Measurements from ENCODE around the gene KCNH6. TPM values are rescaled to one million over a fixed set of nuclear protein-coding genes. Genes with fewer than 3 reads are reported as not detected.

The KCNH6 gene
- total RNA-seq, 4 donors from 2014 or later = 0.08 to 0.29 TPM; not detected in 2

DNA sequence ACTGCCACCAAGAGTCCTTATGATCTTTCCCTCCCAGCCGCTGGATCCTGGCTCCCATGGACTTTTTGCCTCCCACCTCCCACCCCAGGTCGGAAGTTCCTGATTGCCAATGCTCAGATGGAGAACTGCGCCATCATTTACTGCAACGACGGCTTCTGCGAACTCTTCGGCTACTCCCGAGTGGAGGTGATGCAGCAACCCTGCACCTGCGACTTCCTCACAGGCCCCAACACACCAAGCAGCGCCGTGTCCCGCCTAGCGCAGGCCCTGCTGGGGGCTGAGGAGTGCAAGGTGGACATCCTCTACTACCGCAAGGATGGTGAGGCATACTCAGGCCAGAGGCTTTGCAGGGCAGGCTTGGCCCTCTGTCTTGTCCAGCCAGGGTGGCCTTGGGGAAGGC, 893 bp downstream of the KCNH6 start:
- H3K4me3 ChIP-seq (ENCODE audit: low read depth, poor library complexity, severe bottlenecking) = no peak overlapping the region
- DNase-seq (ENCODE audit: low spot score in 2 of 2) = no peak
- intact Hi-C loops (cut with DNase I; ENCODE audit: low total_unique reads) = no loop called here
- no peak for TF ChIP-seq POLR2A (IDR thresholded peaks at IDR 0.05)
- TF ChIP-seq, protein P1, sequence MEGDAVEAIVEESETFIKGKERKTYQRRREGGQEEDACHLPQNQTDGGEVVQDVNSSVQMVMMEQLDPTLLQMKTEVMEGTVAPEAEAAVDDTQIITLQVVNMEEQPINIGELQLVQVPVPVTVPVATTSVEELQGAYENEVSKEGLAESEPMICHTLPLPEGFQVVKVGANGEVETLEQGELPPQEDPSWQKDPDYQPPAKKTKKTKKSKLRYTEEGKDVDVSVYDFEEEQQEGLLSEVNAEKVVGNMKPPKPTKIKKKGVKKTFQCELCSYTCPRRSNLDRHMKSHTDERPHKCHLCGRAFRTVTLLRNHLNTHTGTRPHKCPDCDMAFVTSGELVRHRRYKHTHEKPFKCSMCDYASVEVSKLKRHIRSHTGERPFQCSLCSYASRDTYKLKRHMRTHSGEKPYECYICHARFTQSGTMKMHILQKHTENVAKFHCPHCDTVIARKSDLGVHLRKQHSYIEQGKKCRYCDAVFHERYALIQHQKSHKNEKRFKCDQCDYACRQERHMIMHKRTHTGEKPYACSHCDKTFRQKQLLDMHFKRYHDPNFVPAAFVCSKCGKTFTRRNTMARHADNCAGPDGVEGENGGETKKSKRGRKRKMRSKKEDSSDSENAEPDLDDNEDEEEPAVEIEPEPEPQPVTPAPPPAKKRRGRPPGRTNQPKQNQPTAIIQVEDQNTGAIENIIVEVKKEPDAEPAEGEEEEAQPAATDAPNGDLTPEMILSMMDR (IDR thresholded peaks at IDR 0.05) = no peak
- 90 to 94% methylated on average over 14 of the region's 14 CpGs for WGBS, 2 donors

DNA sequence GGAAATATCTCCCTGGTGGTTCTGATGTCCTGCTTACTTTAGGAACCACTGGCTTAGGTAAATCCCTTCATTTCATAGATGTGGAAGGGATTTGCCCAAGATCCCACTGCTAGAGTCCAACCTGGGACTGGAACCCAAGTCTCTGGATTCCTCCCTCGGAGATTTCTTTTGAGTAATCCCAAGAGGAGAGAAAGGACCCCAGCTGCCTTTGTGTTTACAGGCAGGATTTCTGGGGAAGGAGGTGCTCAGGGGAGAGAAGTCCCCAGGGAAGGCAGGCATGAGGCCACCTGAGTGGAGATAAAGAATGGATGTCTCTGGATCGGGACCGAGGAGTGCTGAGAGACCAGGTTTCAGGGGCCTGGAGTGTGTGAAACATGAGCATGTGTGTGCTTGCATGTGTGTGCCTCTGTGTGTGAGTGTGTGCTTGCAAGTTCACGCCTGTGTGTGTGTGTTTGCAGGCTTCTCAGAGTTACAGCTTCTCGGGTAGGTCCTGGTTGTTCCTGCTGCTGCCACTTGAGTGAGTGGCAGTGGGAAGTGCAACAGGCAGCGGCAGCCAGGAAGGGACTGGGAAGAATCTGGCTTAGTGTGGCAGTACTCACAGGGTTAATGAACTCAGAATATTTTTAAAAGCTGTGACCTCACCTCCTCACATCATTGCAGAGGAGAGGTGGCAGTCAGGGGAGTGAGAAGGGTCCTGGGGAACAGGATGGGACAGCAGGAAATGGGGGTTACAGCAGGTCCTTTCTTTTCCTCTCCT, 2.2 kb downstream of the KCNH6 start:
- WGBS, 2 donors = 60 to 64% methylated on average over 6 of the region's 6 CpGs
- DNase-seq (ENCODE audit: low spot score in 2 of 2) = no peak
- no peak overlapping the region for H3K4me3 ChIP-seq (ENCODE audit: low read depth, poor library complexity, severe bottlenecking)
- TF ChIP-seq, protein P1 (IDR thresholded peaks at IDR 0.05) = no peak
- TF ChIP-seq POLR2A (IDR thresholded peaks at IDR 0.05) = no peak
- intact Hi-C loops (cut with DNase I; ENCODE audit: low total_unique reads) = no loop called here

DNA sequence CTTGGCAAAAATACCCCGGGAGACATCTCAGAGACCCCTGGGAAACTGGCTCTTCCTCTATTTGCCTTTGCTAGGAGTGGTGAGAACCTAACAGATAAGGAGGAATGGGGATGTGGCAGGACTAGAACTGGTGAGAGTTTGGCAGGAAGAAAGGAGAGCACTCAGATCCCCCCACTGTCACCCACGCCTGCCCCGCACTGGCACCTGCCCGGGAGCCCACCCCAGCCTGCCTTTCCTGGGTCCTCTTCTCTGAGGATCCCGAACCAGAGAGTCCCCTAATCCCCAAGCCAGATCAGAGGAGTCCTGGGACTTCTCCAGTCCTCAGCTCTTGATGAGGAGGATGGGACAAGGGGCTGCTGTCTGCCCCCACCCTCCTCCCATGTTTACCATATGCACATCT, 3.7 kb downstream of the KCNH6 start:
- intact Hi-C loops (cut with DNase I; ENCODE audit: low total_unique reads) = no loop called here
- no peak for DNase-seq (ENCODE audit: low spot score in 2 of 2)
- TF ChIP-seq POLR2A (IDR thresholded peaks at IDR 0.05) = no peak
- TF ChIP-seq, protein P1 (IDR thresholded peaks at IDR 0.05) = no peak
- 73 to 81% methylated on average over 5 of the region's 5 CpGs for WGBS, 2 donors
- no peak overlapping the region for H3K4me3 ChIP-seq (ENCODE audit: low read depth, poor library complexity, severe bottlenecking)

DNA sequence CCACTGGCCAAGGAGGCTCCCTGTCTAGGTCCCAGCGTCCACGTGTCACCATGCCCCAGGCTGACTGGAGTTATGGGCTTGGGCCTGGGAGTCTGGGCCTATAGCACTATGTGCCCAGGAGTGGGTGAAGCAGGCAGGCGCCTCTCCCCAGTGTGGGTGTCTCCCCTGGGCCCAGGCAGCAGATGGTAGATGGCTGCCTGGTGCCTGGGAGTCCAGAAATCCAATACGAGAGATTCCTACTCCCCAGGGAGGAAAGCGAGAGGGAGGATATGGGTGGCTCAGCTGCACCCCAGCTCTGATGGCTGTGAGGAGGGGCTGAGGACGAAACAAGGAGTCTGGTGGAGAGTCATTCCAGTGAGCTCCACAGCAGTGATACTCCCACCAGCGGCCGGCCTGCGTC, 5.0 kb downstream of the KCNH6 start:
- WGBS, 2 donors = 78 to 86% methylated on average over 9 of the region's 9 CpGs
- H3K4me3 ChIP-seq (ENCODE audit: low read depth, poor library complexity, severe bottlenecking) = no peak overlapping the region
- DNase-seq (ENCODE audit: low spot score in 2 of 2) = no peak
- no peak for TF ChIP-seq POLR2A (IDR thresholded peaks at IDR 0.05)
- TF ChIP-seq, protein P1 (IDR thresholded peaks at IDR 0.05) = no peak
- intact Hi-C loops (cut with DNase I; ENCODE audit: low total_unique reads) = no loop called here

DNA sequence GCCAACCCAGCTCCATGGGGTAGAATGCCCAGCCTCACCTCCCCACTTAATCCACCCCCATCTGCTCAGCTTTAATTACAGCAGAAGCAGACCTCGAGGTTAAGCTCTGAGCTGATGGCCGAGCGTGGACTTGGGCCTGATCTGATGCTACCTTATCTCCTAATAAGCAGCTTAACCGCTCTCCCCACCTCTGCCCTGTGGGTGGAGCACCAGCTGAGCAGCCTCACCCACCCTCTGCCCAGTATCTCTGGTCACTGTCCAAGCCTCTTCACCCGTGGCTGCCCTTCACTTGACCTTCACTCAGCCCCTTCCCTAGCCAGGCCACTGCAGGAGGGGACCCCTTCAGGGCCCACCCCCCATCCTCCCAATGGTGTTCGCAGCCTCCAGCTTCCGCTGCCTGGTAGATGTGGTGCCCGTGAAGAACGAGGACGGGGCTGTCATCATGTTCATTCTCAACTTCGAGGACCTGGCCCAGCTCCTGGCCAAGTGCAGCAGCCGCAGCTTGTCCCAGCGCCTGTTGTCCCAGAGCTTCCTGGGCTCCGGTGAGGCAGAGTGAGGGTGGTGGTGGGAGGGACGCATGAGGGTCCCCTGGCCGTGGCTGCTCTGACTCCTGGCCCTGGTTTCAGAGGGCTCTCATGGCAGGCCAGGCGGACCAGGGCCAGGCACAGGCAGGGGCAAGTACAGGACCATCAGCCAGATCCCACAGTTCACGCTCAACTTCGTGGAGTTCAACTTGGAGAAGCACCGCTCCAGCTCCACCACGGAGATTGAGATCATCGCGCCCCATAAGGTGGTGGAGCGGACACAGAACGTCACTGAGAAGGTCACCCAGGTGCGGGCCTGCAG, 6.8 kb downstream of the KCNH6 start:
- no peak for DNase-seq (ENCODE audit: low spot score in 2 of 2)
- WGBS, 2 donors = 85 to 86% methylated on average over 23 to 26 of the region's 26 CpGs
- TF ChIP-seq, protein P1 (IDR thresholded peaks at IDR 0.05) = no peak
- TF ChIP-seq POLR2A (IDR thresholded peaks at IDR 0.05) = no peak
- H3K4me3 ChIP-seq (ENCODE audit: low read depth, poor library complexity, severe bottlenecking) = no peak overlapping the region
- intact Hi-C loops (cut with DNase I; ENCODE audit: low total_unique reads) = no loop called here

Data from lower leg skin (tissue), 4 donors.